Activated CD8-positive, alpha-beta memory T cell treated with anti-CD3 and anti-CD28 coated beads, Interleukin-2, amount 50 U/mL, for 24 hours (primary cell): ENCODE results near the gene MAP2.

Experiments used
- DNase-seq: peaks from one replicate; pipeline ENCODE4 v3.0.0-alpha.2; 2020; ENCODE audit errors: extremely low read depth

MAP2 gene

DNA sequence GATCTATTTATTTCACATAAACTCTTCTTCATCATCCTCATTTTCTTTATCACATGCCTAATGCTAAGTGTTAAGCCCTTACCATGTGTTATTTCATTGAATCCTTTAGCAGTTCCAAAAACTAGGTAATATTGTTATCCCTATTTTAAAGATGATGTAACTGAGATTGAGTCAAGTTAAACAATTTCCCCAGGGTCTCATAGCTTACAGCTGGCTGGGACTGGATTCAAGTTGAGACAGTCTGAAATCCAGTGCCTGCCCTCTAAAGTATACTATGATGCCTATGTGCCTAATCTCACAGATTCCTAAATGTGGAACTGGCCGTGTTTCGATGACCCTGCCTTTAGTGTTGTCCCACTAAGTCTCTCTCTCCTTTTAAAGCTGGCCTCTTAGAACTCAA is 108.5 kb downstream of the MAP2 start:
- DNase-seq, result no peak

DNA sequence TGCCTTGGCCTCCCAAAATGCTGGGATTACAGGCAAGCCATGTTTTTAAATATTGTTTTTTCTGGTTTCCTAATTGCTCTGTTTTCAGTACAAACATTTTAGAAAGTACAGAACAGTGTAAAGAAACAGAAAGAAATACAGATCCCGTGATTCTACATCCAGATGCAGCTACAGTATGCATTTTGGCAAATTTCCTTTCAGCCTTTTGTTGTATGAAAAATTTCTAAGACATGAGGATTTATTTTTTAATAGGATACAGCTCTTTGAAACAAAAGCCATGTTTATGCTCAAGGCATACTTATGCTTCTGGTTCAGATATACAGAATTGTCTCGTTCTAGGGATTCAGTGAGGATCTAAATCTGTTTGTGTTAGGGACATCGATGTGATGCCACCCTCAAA is 109.5 kb downstream of the MAP2 start:
- no peak for DNase-seq

DNA sequence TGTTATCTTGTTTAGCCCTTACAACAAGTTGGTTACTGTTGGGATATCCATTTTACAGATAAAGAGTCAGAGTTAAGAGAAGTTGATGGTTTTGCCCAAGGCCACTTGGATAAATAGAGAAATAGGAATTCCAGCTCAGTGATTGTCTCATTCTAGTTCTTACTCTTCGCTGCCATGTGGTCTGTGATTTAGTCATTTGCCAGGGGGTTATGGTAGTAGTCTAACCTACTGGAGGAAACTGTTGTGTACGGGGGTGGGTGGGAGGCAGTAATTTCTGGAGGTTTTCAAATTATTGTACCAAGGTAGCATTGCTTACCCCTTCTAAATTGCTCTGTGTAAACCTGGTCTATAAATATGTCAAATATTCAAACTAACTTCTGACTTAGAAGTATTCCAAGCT is 110.4 kb downstream of the MAP2 start:
- DNase-seq, result no peak

DNA sequence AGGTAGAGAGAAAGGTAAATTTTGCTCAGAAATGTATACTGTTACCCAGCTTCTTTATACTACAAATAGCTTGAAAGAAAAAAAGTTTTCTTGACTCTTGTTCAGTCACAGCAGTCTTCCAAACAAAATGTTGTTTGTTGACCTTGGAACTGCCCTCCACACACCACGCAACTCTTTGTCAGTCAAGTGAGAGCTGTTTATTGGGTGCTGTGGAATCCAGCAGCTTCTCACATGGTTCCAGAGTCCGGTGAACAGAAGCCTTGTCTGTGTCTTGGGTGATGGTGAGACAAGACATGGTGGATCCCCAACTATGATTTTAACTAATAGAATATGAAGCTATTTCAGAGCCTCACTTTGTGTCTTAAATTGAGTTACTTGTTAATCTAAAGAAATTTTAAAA is 112.5 kb downstream of the MAP2 start:
- DNase-seq, result no peak

DNA sequence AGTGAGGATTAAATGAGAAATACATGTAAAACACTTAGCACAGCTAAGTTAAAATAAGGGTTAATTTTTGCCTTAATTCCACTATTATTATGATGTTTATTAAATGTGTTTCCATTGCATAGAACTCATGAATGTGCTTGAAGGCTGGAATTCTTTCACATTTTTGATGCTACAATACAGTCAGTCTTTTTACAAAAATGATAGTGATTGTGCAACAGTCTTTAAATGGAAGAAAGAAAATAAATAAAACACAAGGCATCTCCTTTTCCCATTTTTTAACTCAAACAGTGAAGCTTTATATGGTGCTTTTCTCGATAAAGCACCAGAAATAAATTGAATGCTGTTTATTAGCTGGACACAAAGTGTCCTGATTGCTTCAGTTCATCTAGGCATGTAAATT is 123.9 kb downstream of the MAP2 start:
- no peak for DNase-seq

DNA sequence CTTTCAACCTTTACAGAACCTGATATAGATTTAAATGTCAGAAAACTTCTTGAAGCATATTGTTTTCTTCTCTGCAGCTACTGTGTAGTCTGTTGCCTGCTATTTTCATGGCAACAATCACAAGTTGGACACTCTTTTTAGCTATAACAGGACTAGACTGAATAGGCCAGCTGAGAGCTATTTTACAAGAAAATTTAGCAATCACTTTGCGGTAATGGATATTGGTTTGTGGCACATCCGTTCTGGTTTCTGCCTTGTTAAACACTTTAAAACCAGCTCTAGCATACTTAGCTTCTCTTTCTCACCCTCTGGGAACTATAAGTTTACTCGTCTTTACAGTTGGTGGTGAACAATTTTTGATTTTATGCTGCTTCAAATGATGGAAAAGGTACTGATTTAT is 125.7 kb downstream of the MAP2 start:
- DNase-seq, result no peak

DNA sequence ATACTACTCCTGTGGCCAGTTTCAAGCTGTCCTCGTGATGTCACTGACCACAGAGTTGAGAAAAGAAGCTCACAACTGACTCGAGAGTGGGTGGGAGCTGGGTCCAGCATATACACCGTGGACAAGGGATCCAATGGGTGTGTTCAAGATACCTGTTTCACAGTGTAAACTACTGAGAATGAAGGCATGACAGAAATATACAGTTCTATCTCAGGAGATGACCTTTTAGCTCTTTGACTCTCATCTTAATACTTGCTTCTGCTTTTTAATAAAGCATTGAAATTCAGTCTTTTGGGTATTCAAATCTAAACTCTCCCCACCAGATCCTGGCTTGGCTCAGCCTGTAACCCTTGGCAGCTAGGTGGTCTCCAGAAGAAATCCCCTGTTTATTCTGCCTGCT is 130.1 kb downstream of the MAP2 start:
- no peak for DNase-seq

DNA sequence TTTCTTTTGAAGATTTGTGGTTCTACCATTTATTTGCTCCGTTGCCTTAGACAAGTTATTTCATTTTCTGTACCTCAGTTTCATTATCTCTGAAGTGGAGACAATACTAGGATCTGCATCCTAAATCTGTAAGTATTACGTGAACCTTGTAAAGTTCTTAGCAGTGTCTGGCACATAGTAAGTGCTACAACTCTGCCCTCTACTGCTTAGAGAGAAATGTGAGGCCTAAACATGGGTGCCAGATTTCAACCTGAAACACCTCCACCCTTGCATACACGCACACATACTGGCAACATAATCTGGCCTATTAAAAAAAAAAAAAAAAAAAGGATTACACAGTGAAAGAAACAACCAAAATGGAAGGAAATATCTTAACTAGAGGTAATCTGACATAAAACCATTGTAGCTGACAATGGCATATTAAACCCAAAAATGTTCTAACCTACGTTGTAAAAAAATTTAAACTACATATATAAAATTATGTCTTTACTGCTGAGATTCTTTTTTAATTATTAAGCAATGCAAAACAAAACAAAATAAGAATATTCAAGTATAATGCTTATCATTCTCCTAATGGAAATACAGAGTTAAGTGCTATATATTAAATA is 132.6 kb downstream of the MAP2 start:
- DNase-seq, result no peak

DNA sequence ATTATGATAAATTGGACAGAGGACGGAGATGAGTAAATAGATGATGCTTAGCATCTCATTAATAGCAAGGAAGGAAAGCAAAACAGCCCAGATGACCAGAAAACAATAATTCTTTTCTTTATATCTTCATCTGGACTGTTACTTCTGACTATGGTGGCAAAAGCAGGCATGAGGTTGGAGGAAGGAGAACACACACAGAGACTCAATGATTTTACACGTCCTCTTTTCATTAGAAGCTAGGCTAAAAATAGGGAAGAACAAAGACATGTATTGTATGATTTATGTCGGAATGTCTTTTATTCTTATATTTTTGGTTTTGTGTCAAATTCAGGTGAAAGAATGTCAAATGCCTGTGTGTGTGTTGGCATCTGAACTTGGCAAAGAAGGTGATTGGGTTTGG is 137.1 kb downstream of the MAP2 start:
- no peak for DNase-seq

DNA sequence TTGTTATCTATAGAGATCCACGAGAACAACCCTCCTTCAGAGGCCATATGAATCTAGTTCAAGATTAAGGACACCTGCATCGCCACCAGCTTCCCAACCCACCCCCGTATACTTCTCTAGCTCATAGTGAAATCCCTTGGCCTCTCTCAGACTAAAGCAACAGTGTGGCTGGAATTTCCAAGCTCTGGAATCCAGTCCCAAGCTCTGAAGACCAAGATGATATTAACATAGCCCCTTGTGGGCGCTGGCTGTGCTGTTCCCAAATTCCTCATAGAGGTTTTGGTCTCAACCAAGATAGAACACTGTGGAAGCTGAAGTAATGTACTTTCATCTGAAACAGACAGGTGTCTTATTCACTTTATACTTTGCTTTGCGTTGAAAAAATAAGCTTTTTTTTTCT is 139.6 kb downstream of the MAP2 start:
- DNase-seq, result no peak

DNA sequence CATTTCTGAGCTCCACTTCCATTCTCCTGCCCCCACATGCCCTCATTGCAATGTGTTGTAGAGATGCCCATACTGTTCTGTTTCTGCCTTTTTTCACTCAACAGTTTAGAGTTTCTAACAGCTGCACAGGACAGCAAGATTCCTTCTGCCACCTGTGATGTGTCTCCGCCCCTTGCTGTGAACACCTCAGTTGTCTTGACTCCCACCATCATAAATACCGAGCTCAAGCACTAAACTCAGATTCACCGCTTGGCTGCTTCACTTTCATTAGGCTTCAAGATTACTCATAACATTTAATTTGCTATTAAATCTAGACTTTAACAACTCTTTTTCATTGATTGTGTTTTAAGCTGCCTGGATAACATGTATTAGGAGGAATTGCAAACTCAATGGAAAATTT is 141.0 kb downstream of the MAP2 start:
- no peak for DNase-seq

DNA sequence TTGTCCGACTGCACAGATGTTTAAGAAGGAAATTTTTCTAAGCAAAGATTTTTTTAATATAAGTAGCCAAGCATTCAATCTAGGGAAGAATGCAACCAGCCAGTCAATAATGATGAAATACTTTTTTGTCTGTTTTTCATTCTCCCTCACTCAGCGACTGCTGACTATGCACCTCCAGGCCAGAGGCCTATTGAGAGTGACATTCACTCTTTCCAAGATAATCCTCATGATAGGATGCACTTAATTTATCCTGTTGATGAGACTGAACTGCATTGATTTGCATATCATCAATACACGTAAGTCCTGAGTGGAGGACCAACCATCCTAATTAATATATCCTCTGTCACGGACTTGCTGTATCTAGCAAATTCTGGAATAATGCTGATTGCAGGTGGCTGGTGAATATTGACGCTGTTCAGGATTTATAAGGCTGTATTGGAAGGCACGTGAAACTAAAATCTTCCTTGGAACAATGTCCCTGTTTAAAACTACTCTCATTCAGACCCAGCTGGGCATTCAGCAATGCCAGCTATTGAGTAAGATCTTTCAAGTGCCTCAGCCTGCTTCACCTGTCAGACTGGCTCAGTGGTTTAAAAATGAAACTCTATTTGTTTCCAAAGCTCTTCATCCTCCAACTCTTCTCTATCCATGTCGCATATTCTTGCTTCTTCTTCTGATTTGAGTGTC is 142.2 kb downstream of the MAP2 start:
- DNase-seq, result no peak

DNA sequence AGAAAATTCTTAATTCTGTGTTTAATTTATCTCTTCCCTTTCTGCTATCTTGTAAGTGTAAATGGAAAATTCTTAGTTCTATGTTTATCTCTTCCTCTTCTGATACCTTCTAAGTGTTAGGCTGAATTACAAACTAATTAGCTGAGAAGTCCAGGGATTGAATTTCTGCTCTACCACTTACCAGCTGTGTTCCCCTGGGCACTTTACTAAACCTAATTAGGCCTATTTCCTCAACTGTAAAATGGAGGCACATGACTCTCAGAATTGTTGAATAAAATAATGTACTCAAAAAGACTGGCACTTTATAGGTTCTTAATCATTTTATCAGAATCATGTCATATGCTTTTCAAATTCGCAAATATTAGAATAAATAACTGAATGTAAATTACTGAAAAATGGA is 146.3 kb downstream of the MAP2 start:
- DNase-seq, result no peak

DNA sequence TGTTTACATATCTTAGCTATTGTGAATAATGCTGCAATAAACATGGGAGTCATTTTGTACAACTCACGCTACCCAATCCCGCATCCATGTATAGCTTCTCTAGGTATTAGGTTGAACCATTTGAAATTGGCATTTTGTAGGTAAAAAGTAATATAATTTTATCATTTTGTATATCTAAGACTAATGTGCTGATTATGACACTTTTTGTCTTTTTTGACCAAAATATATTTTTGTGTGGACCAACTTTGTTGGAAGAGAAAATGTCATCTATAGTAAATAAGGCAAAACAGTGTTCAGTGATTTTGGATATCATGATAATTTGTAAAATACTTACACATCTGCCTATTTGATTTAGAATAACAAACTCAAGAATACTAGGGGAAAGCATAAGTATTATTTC is 150.7 kb downstream of the MAP2 start:
- DNase-seq, result no peak

DNA sequence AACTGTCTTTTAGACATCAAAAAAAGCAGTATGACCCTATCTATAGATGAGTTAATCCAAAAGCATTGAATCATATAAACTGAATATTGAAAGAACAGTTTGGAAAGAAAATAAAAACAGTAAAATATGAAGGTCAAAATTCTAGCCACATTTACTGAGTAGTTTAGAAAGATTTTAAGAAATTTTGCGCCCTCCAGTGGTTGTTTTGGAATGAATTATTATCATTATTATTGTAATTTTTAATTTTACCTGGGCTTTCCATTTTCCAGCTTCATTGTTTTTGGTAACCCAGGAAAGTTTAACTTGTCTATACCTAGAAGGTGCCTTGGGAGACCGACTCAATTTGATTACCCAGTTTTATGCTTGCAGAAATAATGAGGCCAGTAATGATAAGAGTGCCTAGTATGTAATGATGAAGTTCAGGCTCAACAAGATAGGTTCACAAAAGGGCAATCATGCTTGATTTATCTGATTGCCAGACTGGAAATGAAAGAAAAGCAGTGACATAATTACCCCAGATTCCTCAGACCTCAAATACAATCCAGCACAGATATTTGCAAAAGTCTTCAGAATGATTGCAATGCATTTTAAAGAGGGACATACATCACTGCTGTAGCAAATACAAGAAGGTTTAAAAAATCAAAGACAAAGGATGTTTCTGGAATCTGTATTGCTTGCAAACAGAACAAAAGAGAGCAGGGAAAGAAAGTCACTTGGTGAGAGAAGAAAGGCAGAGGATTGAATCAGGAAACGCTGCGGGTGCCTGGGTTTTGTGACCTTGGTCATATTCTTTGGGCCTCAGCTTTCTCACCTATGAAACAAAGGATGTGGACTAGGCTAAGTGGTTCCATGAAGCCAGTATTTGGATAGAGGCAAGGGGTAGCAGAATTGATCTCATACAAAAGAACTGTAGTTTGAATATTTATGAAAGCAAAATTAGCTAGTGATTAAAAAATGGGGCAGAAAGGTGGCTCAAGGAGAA is 153.8 kb downstream of the MAP2 start:
- DNase-seq, result no peak

DNA sequence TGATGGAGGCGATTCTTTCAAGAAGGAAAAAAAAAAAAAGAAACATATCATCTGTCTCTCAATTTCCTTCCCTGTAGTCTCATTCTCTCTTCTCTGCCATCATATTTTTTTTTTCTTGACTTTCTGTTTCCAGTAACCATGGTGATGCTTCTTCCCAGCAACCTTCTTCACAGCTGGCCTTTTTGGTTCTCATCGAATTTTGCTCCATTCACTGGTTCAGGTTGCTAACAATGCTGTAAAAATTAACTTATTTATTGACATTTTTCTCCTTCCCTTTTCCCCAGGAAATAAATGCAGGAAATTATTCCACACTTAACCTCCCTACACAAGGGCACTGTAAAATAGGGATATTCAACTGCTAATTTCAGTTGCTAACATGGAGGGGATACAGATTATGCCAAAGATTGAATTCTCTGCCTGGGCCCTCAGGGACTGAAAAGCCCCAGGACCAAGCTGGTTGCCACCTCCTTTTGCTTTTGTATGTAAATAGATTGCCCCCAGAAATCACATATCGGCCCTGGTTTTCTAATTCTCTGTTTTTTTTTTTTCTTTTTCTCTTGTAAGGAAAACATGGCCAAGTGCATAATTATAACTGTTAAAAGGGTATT is 154.7 kb downstream of the MAP2 start:
- DNase-seq, result no peak

DNA sequence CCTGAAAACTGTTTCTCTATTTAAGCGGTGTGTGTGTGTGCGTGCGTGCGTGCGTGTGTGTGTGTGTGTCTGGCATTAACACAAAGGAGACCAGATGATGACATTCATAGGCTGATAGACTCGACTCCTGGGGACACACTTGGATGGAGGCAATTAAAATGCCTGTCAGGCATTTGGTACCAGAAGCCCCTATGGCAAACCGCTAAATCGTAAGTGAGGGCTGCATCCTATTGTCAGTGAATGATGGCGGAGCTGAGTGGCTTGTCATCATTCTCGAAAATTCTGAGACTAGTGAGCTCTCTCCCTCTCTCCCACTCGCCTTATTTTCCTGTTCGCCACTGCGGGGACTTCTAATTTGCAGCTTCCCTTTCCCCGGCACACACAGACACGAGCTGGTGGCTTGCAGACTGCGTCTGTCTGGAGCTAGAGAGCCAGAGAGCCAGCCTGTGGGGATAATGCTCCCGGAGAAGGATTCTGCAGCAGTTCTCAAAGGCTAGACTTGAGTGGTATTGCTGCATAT is 155.4 kb downstream of the MAP2 start:
- DNase-seq, result no peak

DNA sequence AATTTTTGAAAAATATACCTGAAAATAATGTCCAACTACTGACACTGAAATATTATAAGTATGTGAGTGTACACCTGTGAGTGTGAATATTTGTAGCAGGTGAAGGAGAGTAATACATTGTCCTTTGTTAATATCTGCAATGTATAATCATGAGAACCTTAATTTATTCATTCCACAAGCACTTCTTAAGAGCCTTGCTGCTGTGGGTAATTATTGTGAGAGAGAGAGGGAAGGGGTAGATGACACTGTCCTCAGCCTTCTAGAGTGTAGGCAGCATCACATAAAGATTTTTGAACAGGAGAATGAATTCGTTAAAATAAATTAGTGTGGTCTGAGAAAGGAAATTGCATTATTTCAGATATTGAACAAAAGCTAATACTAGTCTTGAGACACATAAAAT is 157.2 kb downstream of the MAP2 start:
- DNase-seq, result no peak

DNA sequence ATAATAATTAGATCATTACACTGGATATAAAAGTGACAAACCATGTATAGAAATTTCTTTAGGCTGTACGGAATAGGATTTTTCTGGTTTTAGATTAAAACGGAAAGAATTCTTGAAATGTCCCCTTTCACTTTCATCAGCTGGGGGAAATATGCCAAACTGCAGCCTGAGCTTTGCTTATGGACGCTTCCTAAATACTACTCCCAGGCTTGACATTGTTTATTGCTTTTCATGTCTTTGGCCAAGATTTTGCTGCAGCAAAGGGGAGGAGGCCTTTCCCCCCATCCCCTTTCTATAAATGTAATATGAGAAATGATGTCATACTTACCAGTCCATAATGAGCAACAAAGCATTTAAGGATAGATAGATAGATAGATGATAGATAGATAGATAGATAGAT is 158.4 kb downstream of the MAP2 start:
- DNase-seq, result no peak

DNA sequence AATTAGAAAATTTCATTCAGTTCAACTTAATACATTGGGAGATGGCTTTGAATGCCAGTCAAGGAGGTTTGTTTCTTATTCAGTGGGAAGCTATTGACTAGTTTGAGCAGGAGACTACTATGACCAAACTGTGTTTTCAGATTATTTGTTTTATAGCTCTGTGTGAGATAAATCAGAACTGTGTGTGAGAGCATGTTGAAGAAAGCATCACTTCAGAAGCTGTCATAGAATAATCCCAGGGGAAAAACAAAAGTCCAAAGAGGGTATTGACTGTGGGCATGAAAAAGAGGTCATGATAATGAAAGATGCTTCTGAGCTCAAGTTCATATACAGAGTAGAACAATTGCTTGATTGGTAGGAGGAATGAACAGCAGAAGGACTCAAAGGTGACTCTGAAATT is 160.6 kb downstream of the MAP2 start:
- no peak for DNase-seq

DNA sequence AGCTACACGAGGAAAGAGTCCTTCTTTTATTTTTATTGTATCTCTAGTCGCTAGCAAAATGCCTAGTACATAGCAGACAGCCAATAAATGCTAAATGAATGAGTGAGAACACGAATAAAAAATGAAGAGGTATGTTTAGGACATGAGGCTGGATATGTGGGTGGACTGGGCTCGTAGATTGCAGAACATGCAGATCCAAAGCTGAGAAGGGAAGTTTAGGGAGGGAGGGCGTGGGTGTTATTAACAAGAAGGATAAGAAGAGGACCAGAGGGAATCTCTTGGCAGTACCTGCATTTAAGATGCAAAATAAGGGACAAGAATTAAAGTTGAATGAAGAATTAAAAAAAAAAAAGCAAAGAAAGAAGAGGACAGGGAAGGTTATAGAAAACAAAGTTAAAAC is 161.1 kb downstream of the MAP2 start:
- DNase-seq, result no peak

DNA sequence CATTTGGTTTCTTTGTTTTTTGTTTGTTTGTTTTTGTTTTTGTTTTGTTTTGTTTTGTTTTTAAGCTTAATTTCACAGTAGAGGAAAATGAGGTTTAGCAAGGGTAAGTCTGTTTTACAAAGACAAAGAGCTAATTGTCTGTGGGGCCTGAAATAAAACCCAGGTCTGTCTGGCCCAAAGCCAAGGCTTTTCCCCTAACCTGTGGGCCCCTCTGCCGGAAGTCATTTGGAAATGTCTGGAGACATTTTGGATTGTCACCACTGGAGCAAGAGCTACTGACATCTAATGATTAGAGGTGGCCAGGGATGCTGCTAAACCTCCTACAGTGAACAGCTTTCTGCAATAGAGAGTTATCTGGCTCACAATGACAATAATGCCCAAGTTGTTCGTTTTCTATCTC is 167.2 kb downstream of the MAP2 start:
- no peak for DNase-seq
